ELF-1 (cell line): Measurements from ENCODE around the gene CYP4F22.

Experiments
- DNase-seq: peaks from one replicate; pipeline ENCODE4 v3.0.0-alpha.2; 2016; ENCODE audit warnings: low read depth, low spot score

Gene CYP4F22

GRCh38 chr19:15534957-15535864 lies 26.9 kb downstream of the CYP4F22 start:
- DNase-seq, result no peak

- no peak for DNase-seq
These were observed 28.0 kb downstream of the CYP4F22 start for GRCh38 chr19:15536350-15536749.

DNA sequence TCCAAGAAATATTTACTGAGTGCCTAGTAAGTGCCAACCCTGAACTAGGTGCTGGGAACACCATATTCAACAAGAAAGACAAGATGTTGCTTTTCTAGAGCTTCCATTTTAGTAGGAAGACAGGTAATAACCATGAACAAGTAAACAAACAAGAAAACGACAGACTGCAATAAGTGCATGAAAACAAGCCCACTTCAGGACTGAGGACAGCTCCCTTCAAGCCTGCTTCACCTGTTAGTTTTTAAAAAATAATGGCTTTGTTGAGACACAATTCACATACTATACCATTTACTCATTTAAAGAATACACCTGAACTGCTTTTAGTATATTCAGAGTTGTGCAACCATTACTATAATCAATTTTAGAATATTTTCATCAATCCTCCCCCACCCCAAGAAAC lies 30.4 kb downstream of the CYP4F22 start:
- DNase-seq, result no peak

DNA sequence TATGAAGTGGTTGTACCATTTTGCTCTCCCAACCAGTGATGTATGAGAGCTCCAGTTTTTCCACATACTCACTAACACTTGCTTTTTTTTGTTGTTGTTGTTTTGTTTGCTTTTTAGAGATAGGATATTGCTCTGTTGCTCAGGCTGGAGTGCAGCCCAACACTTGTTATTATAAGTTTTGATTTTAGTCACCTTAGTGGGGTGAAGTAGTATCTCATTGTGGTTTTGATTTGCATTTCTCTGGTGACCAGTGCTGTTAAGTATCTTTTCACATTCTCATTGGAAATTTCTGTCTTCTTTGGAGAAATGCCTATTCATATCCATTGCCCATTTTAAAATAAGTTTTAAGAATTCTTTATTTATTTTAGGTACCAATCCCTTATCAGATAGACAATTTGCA lies 31.3 kb downstream of the CYP4F22 start:
- no peak for DNase-seq

DNA sequence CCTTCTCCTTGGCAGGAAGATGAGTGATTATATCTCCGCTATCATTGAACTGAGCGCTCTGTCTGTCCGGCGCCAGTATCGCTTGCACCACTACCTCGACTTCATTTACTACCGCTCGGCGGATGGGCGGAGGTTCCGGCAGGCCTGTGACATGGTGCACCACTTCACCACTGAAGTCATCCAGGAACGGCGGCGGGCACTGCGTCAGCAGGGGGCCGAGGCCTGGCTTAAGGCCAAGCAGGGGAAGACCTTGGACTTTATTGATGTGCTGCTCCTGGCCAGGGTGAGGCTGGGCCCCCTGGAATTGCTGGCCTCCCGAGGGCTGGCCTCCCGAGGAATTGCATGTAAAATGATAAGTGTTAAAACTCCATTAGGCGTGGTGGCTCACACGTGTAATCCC lies 32.1 kb downstream of the CYP4F22 start:
- DNase-seq, result no peak

DNA sequence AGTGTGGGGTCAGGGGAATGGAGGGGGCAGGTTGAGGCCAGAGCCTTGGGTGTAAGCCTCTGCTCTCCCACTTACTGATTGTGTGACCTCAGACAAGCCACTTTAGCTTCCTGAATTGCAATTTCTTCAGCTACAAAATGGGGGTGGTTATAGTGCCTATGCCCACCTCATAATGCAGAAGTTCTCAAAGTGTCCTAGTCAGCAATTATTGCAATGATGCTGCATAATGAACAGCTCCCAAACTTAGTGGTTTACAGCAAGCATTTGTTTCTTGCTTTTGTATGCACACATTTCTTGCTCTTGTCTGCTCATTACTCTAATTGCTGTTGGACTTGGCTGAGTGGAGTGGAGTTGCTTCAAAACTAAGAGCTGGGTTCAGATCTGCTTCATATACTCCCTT lies 36.0 kb downstream of the CYP4F22 start:
- no peak for DNase-seq

- no peak for DNase-seq
These were observed 36.6 kb downstream of the CYP4F22 start for GRCh38 chr19:15544970-15545369.

DNA sequence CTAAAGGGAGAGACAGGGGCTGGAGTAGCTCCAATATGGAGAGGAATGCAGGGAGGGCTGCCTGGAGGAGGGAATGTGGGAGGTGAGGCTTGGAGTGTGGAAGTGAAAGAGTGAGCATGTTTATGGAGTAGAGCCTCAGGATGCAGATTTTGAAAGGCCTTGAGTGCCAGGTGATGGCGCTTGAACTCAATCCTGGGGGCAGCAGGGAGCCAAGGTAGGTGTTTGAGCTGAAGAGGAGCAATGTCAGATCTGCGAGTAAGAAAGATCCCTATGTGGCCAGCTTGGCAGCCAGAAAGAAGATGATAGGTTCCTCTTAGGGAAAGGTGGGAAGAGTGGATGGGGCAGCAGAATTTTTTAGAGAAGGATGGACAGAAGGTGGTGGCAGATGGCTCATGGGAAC lies 40.3 kb downstream of the CYP4F22 start:
- DNase-seq, result no peak

DNA sequence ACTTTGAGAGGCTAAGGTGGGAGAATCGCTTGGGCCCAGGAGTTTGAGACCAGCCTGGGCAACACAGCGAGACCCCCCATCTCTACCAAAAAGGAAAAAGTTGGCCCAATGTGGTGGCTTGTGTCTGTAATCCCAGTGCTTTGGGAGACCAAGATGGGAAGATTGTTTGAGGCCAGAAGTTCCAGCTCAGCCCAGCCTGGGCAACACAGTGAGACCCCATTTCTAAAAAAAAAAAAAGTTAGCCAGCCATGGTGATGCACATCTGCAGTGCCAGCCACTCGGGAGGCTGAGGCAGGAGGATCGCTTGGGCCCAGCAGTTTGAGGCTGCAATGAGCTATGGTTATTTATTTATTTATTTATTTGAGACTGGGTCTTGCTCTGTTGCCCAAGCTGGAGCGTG lies 41.3 kb downstream of the CYP4F22 start:
- no peak for DNase-seq

DNA sequence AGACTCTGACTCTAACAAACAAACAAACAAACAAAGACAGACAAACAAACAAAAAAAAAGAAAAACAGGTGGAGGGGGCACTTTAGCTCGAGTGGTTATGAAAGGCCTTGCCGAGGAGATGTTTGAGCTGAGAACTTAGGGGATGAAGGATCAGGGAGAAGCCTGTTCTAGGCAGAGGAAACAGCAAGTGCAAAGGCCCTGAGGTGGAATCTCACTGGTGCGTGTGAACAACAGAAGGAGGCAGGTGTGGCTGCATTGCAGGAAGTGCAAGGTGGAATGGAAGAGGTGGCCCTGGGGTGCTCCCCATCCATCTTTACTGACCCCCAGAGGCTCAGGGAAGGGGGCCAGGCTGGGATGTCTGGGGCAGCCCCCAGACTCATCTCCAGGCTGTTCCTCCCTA lies 41.9 kb downstream of the CYP4F22 start:
- no peak for DNase-seq

GRCh38 chr19:15550929-15551292 lies 42.6 kb downstream of the CYP4F22 start:
- DNase-seq, result no peak

GRCh38 chr19:15551293-15552004 lies 43.1 kb downstream of the CYP4F22 start:
- peak; percentile 52 for DNase-seq

- DNase-seq, result no peak
These were observed 46.7 kb downstream of the CYP4F22 start for GRCh38 chr19:15555021-15555420.

- DNase-seq, result peak; percentile 99
These were observed 47.7 kb downstream of the CYP4F22 start for GRCh38 chr19:15555759-15556633.

- DNase-seq, result no peak
These were observed 48.4 kb downstream of the CYP4F22 start for GRCh38 chr19:15556634-15557181.

DNA sequence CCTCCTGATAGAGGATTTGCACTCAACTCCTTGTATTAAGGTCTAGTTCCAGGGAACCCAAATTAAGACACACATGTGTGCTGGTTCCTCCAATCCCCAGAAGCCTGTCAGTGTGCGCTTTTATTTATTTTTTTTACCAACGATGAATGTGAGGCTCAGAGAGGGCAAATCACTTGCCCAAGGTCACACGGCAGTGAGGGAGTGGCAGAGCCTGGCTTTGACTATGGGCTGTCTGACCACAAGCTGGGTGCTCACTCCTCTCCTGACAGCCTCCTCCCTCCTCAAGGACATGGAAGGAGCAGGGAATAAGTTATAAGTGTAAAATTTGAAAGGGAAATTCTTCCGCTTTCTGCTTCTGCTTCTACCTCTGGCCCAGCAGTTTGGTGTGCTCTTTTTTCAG lies 48.9 kb downstream of the CYP4F22 start:
- DNase-seq, result no peak

DNA sequence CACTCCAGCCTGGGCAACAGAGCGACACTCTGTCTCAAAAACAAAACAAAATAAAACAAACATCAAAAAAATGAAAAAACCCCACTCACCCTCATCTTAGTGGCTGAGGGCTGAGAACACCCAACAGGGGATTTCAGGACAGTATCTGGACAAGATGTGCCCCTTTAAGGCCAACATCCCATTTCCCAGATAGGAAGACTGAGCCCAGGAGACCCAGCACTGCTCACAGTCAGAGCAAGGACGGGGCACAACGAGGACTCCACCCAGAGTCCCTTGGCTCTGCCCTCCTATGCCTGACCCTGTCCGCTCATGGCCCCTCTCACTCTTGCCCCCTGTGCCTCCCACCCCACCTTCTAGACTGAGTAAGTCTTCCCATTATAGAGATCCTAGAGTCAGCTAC lies 53.8 kb downstream of the CYP4F22 start:
- DNase-seq, result no peak

GRCh38 chr19:15562861-15563260 lies 54.5 kb downstream of the CYP4F22 start:
- no peak for DNase-seq

GRCh38 chr19:15563325-15563794 lies 55.0 kb downstream of the CYP4F22 start:
- no peak for DNase-seq

GRCh38 chr19:15563931-15564330 lies 55.6 kb downstream of the CYP4F22 start:
- DNase-seq, result no peak

DNA sequence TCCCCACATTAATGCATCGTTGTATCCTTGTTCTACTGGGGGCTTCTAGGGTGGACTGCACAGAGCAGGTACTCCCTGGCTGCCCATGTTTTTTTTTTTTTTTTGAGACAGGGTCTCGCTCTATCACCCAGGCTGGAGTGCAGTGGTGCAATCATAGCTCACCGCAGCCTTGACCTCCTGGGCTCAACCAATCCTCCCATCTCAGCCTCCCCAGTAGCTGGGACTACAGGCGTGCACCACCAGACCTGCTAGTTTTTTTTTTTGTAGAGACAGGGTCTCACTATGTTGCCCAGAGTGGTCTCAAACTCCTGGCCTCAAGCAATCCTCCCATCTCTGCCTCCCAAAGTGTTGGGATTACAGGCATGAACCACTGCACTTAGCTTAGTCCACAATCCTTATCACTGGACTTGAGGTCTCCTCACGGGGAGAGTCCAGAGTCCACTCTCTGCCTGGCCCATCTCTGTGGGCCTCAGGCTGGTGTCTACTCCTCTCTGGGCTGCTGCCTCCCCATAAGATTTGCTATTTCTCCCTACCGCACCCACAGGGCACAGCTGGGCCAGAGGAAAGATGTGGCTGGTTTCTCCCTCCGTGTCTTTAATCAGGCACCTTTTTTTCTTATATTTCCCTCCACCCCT lies 56.3 kb downstream of the CYP4F22 start:
- no peak for DNase-seq
